GM18526 (cell line): ENCODE measurements around the gene SLC5A3.

Source experiments
- POLR2A ChIP-seq: IDR thresholded peaks from 3 replicates; pipeline ENCODE4 v1.6.1; 2011; ENCODE audit not compliant: insufficient read length; ENCODE audit errors: extremely low read depth

SLC5A3 gene

DNA sequence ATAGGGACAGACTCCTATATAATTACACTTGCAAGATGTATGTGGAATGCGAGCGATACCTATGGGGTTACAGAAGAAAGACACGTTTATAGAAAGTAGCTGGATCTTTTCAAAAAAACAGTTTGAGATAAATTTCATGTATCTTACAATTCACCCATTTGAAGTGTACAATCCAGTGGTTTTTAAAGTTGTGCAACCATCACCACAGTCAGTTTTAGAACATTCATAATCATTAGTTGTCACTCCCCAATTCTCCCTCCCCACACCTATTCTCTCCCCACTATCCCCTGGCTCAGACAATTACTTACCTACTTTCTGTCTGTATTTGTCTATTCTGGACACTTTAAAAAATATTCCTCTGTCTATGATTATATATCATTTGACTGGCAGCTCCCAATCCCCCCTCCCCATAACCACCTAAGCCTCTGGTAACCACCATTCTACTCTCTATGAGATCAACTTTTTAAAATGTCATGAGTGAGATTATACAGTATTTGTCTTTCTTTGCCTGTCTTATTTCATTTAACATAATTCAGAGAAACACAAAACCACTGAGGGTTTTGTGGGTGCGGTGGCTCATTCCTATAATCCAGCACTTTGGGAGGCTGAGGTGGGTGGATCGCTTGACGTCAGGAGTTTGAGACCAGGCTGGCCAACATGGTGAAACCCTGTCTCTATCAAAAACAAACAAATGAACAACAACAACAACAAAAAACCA lies 39.1 kb downstream of the SLC5A3 start:
- TF ChIP-seq POLR2A, result no peak

DNA sequence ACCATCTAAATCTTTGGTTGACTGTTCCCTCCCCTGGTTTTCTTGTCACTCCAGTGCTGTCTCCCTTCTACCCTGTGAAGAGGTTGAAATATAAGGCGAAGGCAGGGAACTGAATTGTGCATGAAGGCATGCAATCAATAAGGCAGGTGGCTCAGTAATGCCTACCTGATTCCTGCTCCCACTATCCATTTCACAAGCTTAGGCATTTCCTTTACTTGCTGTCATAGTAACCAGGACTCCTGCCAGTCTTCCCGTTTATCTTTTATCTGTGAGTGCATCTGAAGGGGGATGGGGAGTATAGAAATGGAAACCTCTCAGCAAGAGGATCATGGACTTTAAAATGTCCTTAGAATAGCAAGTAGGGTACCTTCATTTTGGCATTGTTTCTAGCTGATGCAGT lies 40.5 kb downstream of the SLC5A3 start:
- TF ChIP-seq POLR2A, result no peak

DNA sequence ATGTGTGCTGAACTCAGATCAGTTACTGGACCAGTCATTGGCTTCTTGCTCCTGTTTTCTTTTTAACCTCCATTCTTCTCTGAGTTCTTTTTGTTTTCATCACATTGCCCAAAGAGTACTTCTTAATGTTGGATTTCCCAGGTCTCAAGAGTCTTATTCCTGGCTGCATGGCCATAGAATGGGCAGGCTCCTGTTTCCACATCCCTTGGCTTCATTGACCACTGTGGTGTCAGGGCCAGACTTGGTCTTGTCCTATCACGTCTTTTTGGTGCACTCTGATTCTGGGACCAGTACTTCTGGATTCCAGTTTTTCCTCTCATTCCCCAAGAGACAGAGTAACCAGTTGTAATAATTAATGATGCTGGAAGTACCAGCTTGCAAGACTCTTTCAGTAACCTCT lies 41.8 kb downstream of the SLC5A3 start:
- no peak for TF ChIP-seq POLR2A

DNA sequence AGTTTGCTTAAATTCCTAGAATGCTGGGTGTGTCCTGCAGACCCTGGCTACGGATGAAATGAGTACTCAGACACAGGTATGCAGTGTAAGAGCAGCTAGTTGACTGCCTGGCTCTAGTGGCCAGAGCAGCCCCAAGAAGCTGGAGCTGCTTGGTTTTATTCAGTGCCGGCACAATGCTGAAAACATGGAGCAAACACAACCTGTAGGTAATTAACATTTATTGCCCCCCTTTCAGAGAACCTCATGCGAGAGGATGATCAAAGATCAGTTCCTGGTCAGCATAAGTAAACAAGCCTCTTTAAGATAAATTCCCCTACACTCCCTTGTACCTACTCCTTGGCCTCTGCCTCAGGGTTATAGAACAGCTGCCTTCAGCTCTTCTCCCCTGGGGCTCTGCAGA lies 43.2 kb downstream of the SLC5A3 start:
- no peak for TF ChIP-seq POLR2A

DNA sequence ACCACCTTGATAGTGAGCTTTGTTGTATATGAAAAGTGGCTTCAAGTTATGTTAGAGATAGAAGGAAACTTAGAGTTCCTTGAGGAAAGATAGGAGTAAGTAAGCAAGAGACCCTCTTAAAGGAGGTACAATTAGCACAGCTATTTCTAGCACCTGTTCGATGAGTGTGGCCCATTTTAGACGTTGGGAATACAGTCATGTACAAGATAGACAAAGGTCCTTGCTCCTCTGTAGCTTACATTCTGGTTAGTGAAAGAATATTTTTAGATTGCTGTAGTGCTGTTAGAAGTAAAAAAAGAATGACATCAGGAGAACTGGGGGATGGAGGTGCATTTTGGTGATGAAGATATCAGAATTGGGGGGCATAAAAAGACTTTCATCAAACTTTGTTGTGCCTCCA lies 47.5 kb downstream of the SLC5A3 start:
- no peak for TF ChIP-seq POLR2A

DNA sequence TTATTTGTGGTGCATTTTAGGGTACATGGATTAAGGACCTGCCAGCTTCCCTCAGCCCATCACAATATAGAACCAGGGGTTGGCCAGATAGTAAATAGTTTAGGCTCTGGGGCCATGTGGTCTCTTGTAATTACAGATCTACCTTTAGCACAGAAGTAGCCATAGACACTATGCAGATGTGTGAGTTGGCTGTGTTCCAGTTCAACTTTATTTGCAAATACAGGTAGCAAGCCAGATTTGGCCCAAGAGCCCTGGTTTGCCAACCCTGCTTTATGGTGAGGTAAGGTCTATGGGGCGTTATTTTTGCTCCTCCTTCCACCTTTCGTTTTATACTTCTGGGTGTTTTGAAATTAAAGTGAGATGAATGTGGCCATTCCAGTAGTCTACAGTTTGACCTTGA lies 48.7 kb downstream of the SLC5A3 start:
- TF ChIP-seq POLR2A, result no peak
